ENCODE results near the gene RNF149. TPM values are rescaled to one million over a fixed set of nuclear protein-coding genes. Genes with fewer than 3 reads are reported as not detected.

RNF149 gene
- total RNA-seq, 1 experiment from 2014 or later = 34.8 TPM

GRCh38 chr2:101344137-101344536, 35.6 kb upstream of the RNF149 start:
- ChIA-PET CTCF (interaction anchor here (2.4 kb wide), 1 partner anchor 487 kb away, joined by 9 read pairs; no protein-coding TSS in a partner anchor), POLR2A (no interaction called here)
- no peak overlapping the region for H3K4me3 Mint-ChIP-seq (ENCODE audit: unreplicated experiment)
- H3K27ac Mint-ChIP-seq (ENCODE audit: low read depth, unreplicated experiment) = no peak overlapping the region
- BruUV-seq (replicated peaks) = no TSS peak
- intact Hi-C loops (cut with micrococcal nuclease) = loop anchor here (5.0 to 10.0 kb wide), 2 partner anchors 173 to 1101 kb away; no protein-coding TSS in a partner anchor
- peaks cover 5% of the 10 kb centered on the region for H3K4me1 Mint-ChIP-seq (ENCODE audit: insufficient read depth, unreplicated experiment)
- no peaks in the 10 kb centered on the region for H3K27me3 Mint-ChIP-seq (ENCODE audit: insufficient read depth, unreplicated experiment)
- H3K9me3 Mint-ChIP-seq (ENCODE audit: unreplicated experiment) = no peaks in the 10 kb centered on the region
- TF ChIP-seq CTCF (IDR thresholded peaks at IDR 0.05; ENCODE audit: unreplicated experiment) = no peak
- DNase-seq (ENCODE audit: unreplicated experiment) = no peak
- no peaks in the 10 kb centered on the region for H3K36me3 Mint-ChIP-seq (ENCODE audit: insufficient read depth, unreplicated experiment)

- no TSS peak for BruUV-seq (replicated peaks)
- no peak for DNase-seq (ENCODE audit: unreplicated experiment)
- CTCF ChIA-PET = interaction anchor here (0.5 to 4.4 kb wide), 40 partner anchors 9 to 1107 kb away, joined by 3 to 55 read pairs (median 6); partner anchors contain the start of genes CREG2 and RNF149
- TF ChIP-seq CTCF (IDR thresholded peaks at IDR 0.05; ENCODE audit: unreplicated experiment) = no peak
- Mint-ChIP-seq H3K9me3 (ENCODE audit: unreplicated experiment) (no peaks in the 10 kb centered on the region), H3K27me3 (ENCODE audit: insufficient read depth, unreplicated experiment) (no peaks in the 10 kb centered on the region), H3K36me3 (ENCODE audit: insufficient read depth, unreplicated experiment) (no peaks in the 10 kb centered on the region), H3K4me3 (ENCODE audit: unreplicated experiment) (no peak overlapping the region), H3K27ac (ENCODE audit: low read depth, unreplicated experiment) (no peak overlapping the region), H3K4me1 (ENCODE audit: insufficient read depth, unreplicated experiment) (peaks cover 5% of the 10 kb centered on the region)
- POLR2A ChIA-PET = interaction anchor here (0.6 to 1.6 kb wide), 12 partner anchors 17 to 1089 kb away, joined by 3 to 10 read pairs (median 3); partner anchors contain the start of genes CREG2 and RNF149
- intact Hi-C loops (cut with micrococcal nuclease) = loop anchor here (1.0 to 10.0 kb wide), 6 partner anchors 44 to 1102 kb away; partner anchors contain the start of genes CREG2 and MAP4K4
Measured at GRCh38 chr2:101342625-101343008, 34.1 kb upstream of the RNF149 start.

GRCh38 chr2:101341901-101342624, 33.6 kb upstream of the RNF149 start:
- ChIA-PET POLR2A (interaction anchor here (0.6 to 1.6 kb wide), 11 partner anchors 17 to 1088 kb away, joined by 3 to 10 read pairs (median 3); partner anchors contain the start of genes CREG2 and RNF149), CTCF (interaction anchor here (0.5 to 4.4 kb wide), 51 partner anchors 9 to 1107 kb away, joined by 3 to 55 read pairs (median 5); partner anchors contain the start of genes CREG2 and RNF149)
- DNase-seq (ENCODE audit: unreplicated experiment) = peak; percentile 78
- Mint-ChIP-seq H3K27ac (ENCODE audit: low read depth, unreplicated experiment) (no peak overlapping the region), H3K4me1 (ENCODE audit: insufficient read depth, unreplicated experiment) (peaks cover 5% of the 10 kb centered on the region), H3K4me3 (ENCODE audit: unreplicated experiment) (no peak overlapping the region), H3K36me3 (ENCODE audit: insufficient read depth, unreplicated experiment) (no peaks in the 10 kb centered on the region), H3K27me3 (ENCODE audit: insufficient read depth, unreplicated experiment) (no peaks in the 10 kb centered on the region), H3K9me3 (ENCODE audit: unreplicated experiment) (no peaks in the 10 kb centered on the region)
- intact Hi-C loops (cut with micrococcal nuclease) = loop anchor here (1.0 to 10.0 kb wide), 6 partner anchors 45 to 1103 kb away; partner anchors contain the start of genes CREG2 and MAP4K4
- BruUV-seq (replicated peaks) = no TSS peak
- TF ChIP-seq CTCF (IDR thresholded peaks at IDR 0.05; ENCODE audit: unreplicated experiment) = peak; percentile 78

GRCh38 chr2:101341421-101341820, 32.9 kb upstream of the RNF149 start:
- no peak for TF ChIP-seq CTCF (IDR thresholded peaks at IDR 0.05; ENCODE audit: unreplicated experiment)
- no TSS peak for BruUV-seq (replicated peaks)
- intact Hi-C loops (cut with micrococcal nuclease) = loop anchor here (5.0 to 10.0 kb wide), 2 partner anchors 176 to 1103 kb away; no protein-coding TSS in a partner anchor
- DNase-seq (ENCODE audit: unreplicated experiment) = no peak
- no peak overlapping the region for H3K4me3 Mint-ChIP-seq (ENCODE audit: unreplicated experiment)
- no peaks in the 10 kb centered on the region for H3K36me3 Mint-ChIP-seq (ENCODE audit: insufficient read depth, unreplicated experiment)
- ChIA-PET CTCF (interaction anchor here (0.6 to 4.4 kb wide), 36 partner anchors 8 to 1108 kb away, joined by 3 to 55 read pairs (median 6); partner anchors contain the start of genes CREG2 and RNF149), POLR2A (interaction anchor here (0.8 to 1.3 kb wide), 5 partner anchors 18 to 359 kb away, joined by 3 to 5 read pairs (median 3); no protein-coding TSS in a partner anchor)
- no peaks in the 10 kb centered on the region for H3K27me3 Mint-ChIP-seq (ENCODE audit: insufficient read depth, unreplicated experiment)
- peaks cover 5% of the 10 kb centered on the region for H3K4me1 Mint-ChIP-seq (ENCODE audit: insufficient read depth, unreplicated experiment)
- no peaks in the 10 kb centered on the region for H3K9me3 Mint-ChIP-seq (ENCODE audit: unreplicated experiment)
- H3K27ac Mint-ChIP-seq (ENCODE audit: low read depth, unreplicated experiment) = no peak overlapping the region
